RPMI7951 (cell line): Measurements from ENCODE around the gene GCH1. TPM values are rescaled to one million over a fixed set of nuclear protein-coding genes. Genes with fewer than 3 reads are reported as not detected.
"Not testable (repeated sequence)": the region's sequence is repeated elsewhere in the genome, so short reads cannot be mapped to it uniquely, and the experiment has no call there.

Source experiments
- DNase-seq: peaks from one replicate; pipeline ENCODE4 v3.0.0-alpha.2; 2012; ENCODE audit warnings: low read depth
- total RNA-seq: library from RNA; depleted of rRNA; stranded (reverse); fragments of >200 nt; shearing (Covaris generic); gene quantifications from 2 replicates; pipeline ENCODE4 v1.2.3, GENCODE V29; 2014

Gene GCH1
- total RNA-seq, 1 experiment from 2014 or later: 3.5 TPM

- no peak for DNase-seq
Measured at GRCh38 chr14:54908190-54908589, 5.6 kb upstream of the GCH1 start.

GRCh38 chr14:54906075-54906474 lies 3.4 kb upstream of the GCH1 start:
- no peak for DNase-seq

GRCh38 chr14:54902143-54902520 lies 494 bp downstream of the GCH1 start:
- peak; percentile 49 for DNase-seq

GRCh38 chr14:54901380-54902142 lies 1.1 kb downstream of the GCH1 start:
- DNase-seq: no peak

GRCh38 chr14:54899573-54899972 lies 3.1 kb downstream of the GCH1 start:
- DNase-seq: no peak

DNA sequence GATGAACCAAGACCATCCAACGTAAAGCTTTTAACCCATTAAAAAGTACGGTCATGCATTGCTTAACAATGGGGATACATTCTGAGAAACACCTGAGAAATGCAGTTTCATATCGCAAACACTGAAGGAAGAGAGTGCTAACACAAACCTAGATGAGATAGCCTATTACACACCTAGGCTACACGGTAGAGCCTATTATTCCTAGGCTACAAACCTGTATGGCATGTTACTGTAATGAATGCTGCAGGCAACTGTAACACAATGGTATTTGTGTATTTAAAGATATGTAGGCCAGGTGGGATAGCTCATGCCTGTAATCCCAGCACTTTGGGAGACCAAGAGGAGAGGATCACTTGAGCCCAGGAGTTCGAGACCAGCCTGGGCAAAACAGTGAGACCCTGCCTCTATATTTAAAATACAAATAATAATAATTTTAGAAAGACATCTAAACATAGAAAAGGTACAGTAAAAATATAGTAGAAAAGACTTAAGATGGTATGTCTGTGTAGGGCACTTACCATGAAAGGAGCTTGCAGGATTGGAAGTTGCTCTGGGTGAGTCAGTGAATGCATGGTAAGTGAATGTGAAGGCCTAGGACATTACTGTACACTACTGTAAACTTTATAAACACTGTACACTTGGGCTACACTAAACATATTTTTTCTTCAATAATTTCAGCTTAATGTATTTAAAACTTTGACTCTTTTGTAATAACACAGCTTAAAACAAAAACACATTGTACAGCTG lies 4.6 kb downstream of the GCH1 start:
- not testable (repeated sequence) for DNase-seq

DNA sequence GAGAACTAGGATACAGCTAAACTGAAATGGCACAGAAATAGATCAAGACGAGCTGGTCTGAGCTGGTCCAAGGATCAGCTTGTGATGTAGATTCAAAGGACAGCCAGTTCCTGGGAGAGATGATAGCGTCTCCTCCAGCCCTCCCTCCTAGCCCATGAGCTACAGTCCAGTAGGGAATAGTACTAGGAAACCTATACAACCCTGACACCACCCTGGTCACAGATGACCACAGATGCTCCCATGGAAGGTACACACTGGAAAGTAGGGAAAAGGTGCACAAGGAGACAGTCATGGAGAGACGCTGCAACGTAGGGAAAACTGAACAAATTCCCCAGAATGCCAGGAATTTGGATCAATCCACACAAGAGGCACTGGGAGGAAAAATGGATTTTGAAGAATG lies 6.9 kb downstream of the GCH1 start:
- no peak for DNase-seq

DNA sequence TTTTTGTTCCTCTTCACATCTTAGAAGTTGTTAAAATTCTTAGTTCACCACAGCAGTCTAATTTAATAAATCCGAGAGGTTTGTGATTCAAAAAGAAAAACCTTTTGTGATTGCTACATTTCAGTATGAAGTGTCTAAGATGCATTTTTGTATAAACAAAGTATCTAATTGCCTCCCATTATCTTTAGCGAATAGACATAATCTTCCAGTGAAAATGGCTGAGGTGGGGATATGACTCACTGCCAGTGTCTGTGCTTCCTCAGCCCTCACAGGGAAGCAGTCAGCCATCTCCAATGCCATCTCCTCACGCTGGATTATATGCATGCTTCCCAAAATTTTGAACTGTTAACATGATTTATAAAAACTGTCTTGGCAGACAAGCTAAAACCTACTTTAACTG lies 7.6 kb downstream of the GCH1 start:
- peak; percentile 35 for DNase-seq

- DNase-seq: peak; percentile 61
Measured at GRCh38 chr14:54893151-54893760, 9.4 kb downstream of the GCH1 start.

DNA sequence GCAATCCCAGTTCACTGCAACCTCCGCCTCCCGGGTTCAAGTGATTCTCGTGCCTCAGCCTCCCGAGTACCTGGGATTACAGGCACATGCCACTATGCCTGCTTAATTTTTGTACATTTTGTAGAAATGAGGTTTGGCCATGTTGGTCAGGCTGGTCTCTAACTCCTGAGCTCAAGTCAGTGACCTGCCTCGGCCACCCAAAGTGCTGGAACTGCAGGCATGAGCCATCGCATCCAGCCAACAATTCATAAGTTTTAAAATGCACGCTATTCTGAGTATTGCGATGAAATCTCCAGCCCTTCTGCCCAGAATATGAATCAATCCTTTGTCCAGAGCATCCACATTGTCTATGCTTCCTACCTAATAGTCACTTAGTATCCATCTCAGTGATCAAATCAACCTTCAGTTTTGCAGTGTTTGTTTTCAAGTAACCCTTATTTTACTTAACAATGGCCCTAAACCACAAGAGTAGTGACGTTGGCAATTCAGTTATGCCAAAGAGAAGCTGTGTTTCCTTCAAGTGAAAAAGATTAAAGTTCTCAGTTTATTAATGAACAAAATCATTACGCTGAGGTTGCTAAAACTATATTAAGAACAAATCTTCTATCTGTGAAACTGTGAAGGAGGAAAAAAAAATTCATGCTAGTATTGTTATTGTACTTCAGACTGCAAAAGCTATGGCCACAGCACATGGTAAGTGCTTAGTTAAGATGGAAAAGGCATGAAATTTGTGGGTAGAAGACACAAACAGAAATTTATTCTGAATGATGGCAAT lies 11.0 kb downstream of the GCH1 start:
- DNase-seq: no peak

- no peak for DNase-seq
Measured at GRCh38 chr14:54890788-54891187, 11.8 kb downstream of the GCH1 start.

DNA sequence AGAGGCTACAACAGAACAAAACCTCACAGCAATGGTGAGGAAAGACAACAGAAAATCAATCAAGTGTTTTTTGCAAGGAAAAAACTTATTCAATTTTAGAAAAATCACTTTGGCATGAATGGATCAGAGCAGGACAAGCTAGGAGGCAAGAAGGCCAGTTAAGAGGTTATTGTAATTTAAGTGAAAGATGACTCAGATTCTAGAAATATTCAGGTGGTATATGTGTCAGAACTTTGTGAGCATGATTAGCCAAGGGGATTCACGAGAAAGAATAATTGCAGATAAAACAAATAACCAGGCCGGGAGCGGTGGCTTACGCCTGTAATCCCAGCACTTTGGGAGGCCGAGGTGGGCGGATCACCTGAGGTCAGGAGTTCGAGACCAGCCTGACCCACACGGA lies 12.7 kb downstream of the GCH1 start:
- no peak for DNase-seq

DNA sequence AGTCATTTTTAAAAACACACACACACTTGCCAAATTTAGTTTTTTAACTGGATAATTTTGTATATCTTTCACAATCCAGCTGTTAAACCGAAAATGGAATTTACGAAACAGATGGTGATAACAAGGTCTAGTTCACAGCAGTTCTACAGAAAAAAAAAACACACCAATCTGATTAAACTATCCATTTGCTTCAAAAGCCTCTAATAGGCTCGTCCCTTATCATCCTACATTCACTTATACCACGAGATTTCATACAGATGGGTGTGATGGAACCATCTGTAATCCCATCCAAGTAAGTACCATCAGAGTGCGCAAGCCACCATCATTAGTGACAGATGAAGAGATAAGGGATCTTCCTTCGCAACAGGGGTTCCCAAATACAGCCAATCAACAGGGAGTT lies 20.1 kb downstream of the GCH1 start:
- no peak for DNase-seq

DNA sequence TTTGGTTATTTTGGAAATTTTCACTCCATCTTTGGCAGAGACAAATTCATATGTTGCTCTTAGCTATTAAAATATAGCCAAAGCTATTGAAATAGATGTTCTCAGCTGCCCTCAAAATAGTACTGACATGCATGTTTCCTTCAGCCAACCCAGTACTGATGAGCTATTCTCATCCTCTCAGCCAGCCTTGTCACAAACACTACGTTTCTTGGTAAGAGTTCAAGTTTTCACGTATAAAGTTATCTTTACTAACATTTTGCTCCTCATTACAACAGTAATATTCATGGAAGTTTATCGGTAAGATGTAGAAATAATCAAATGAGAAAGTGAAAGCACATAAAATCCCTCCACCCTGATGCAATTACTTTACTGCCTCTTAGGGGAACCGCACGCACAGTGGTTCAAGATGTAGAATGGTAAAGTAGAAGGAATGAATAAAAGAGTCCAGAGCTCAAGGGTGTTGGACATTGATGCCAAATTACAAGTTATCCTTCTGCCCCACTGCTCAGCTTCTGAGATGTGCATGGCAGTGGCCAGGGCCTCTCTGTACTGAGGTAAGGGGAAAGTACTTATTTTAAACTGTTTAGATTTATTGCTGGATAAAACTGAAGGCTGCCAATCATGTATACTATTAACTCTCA lies 20.7 kb downstream of the GCH1 start:
- peak; percentile 30 for DNase-seq

DNA sequence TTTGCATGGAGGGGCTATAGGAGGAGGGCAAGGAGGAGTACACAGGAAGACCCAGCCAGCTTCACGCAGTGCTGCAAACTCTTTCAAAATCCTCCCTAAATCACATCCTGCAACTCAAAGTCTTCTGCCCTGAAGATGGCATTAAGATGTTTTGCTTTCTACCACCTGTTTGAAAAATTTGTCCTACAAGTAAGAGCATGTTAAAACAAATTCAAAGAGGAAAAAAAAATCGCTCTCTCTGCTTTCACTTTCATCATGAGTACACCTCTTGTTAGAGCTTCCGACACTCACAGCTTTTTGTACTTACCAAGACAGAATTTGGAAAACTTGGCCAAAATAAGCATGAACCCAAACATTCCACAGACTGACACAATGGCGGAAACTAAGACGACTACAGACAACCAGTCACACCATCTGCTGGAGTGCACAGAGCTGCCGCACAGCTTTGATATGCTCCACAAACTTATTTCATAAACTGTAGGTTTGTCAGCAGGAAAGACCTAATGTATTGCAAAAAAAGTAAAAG lies 21.3 kb downstream of the GCH1 start:
- DNase-seq: peak; percentile 36

- DNase-seq: no peak
Measured at GRCh38 chr14:54877703-54878021, 25.0 kb downstream of the GCH1 start.

- DNase-seq: peak; percentile 47
Measured at GRCh38 chr14:54877015-54877702, 25.5 kb downstream of the GCH1 start.

DNA sequence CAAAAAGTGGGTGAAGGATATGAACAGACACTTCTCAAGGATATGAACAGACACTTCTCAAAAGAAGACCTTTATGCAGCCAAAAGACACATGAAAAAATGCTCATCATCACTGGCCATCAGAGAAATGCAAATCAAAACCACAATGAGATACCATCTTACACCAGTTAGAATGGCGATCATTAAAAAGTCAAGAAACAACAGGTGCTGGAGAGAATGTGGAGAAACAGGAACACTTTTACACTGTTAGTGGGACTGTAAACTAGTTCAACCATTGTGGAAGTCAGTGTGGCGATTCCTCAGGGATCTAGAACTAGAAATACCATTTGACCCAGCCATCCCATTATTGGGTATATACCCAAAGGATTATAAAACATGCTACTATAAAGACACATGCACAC lies 27.0 kb downstream of the GCH1 start:
- DNase-seq: not testable (repeated sequence)

DNA sequence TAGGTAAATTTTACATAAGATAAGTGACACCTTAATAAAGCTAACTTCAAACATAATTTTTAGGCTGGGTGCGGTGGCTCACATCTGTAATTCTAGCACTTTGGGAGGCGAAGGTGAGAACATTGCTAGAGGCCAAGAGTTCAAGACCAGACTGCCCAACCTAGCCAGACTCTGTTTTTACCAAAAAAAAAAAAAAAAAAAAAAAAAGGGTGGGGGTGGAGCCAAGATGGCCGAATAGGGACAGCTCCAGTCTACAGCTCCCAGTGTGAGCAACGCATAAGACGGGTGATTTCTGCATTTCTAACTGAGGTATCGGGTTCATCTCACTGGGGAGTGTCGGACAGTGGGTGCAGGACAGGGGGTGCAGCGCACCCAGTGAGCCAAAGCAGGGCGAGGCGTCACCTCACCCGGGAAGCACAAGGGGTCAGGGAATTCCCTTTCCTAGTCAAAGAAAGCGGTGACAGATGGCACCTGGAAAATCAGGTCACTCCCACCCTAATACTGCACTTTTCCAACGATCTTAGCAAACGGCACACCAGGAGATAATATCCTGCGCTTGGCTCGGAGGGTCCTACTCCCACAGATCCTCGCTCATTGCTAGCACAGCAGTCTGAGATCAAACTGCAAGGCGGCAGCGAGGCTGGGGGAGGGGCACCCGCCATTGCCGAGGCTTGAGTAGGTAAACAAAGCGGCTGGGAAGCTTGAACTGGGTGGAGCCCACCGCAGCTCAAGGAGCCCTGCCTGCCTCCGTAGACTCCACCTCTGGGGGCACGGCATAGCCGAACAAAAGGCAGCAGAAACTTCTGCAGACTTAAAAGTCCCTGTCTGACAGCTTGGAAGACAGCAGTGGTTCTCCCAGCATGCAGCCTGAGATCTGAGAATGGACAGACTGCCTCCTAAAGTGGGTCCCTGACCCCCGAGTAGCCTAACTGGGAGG lies 32.2 kb downstream of the GCH1 start:
- peak; percentile 31 for DNase-seq

DNA sequence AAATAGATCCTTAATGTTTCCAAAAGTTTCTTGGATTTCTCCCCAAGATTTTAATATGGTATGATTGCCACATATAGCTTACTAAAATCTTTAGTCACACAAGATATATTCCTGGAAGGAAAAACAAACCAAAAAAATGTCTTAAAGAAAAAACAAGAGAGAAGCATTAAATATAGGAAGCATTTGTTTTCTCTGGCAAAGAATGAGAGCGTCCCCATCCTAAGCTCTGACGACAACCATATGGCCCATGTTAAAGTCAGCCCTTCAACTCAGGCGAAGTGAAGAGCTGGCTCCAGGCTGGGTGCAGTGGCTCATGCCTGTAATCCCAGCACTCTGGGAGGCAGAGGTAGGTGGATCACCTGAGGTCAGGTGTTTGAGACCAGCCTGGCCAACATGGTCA lies 35.6 kb downstream of the GCH1 start:
- DNase-seq: no peak
